Progenitor cell of endocrine pancreas (in vitro differentiated cells): ENCODE measurements around the gene WDFY3. TPM values are rescaled to one million over a fixed set of nuclear protein-coding genes. Genes with fewer than 3 reads are reported as not detected.
A peak's percentile ranks its signal among the peaks of the same experiment; 100 is the strongest.
"Not testable (repeated sequence)": the region's sequence is repeated elsewhere in the genome, so short reads cannot be mapped to it uniquely, and the experiment has no call there.

Experiments
- DNase-seq: peaks from one replicate; pipeline ENCODE4 v3.0.0; 2021; ENCODE audit warnings: low spot score; ENCODE audit not compliant: unreplicated experiment
- H3K27ac Mint-ChIP-seq: 2 replicates; pipeline ENCODE4 v1.8.0; 2021; ENCODE audit warnings: mild to moderate bottlenecking, moderate library complexity, mixed read lengths
- H3K27me3 Mint-ChIP-seq: 2 replicates; pipeline ENCODE4 v1.8.0; 2021; ENCODE audit warnings: mixed read lengths
- H3K36me3 Mint-ChIP-seq: 2 replicates; pipeline ENCODE4 v1.8.0; 2022; ENCODE audit warnings: mixed read lengths; ENCODE audit not compliant: insufficient read depth
- H3K4me1 Mint-ChIP-seq: 2 replicates; pipeline ENCODE4 v1.8.0; 2021; ENCODE audit warnings: low read depth, mixed read lengths
- H3K4me3 Mint-ChIP-seq: 2 replicates; pipeline ENCODE4 v1.8.0; 2021; ENCODE audit warnings: low read depth, mild to moderate bottlenecking, moderate library complexity, mixed read lengths
- H3K9me3 Mint-ChIP-seq: 2 replicates; pipeline ENCODE4 v1.8.0; 2021; ENCODE audit warnings: low read depth, mixed read lengths
- total RNA-seq: library from RNA; stranded (reverse); gene quantifications from 2 replicates; pipeline ENCODE4 v1.2.1, GENCODE V29; 2021
- TF ChIP-seq, protein P1 (sequence below): fragments of 200-600 bp; sonication (generic); IDR thresholded peaks from one replicate; pipeline ENCODE4 v1.5.0; 2021; ENCODE audit warnings: antibody characterized with exemption, mild to moderate bottlenecking; ENCODE audit not compliant: unreplicated experiment

WDFY3 gene
- total RNA-seq, 1 donor from 2014 or later, result 115 TPM

DNA sequence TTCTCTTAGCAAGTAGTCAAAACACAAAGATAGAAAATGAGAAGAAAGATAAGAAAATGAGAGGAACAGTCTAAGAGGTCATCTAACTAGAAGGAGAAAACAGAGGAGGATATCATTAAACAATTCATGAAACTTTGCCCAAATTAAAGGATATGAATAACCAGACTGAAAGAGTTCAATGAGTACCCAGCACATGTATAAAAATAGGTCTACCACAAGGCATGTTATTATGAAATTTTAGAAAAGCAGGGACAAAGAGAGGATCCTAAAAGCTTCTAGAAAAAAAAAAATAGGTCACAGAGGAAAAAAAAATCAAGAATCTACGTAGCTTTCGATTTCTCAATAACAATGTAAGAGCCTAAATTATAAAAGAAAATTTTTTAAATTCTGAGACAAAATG is 118.5 kb downstream of the WDFY3 start:
- peaks cover 5% of the 10 kb centered on the region for H3K4me1 Mint-ChIP-seq
- no peak overlapping the region for H3K4me3 Mint-ChIP-seq
- TF ChIP-seq, protein P1, sequence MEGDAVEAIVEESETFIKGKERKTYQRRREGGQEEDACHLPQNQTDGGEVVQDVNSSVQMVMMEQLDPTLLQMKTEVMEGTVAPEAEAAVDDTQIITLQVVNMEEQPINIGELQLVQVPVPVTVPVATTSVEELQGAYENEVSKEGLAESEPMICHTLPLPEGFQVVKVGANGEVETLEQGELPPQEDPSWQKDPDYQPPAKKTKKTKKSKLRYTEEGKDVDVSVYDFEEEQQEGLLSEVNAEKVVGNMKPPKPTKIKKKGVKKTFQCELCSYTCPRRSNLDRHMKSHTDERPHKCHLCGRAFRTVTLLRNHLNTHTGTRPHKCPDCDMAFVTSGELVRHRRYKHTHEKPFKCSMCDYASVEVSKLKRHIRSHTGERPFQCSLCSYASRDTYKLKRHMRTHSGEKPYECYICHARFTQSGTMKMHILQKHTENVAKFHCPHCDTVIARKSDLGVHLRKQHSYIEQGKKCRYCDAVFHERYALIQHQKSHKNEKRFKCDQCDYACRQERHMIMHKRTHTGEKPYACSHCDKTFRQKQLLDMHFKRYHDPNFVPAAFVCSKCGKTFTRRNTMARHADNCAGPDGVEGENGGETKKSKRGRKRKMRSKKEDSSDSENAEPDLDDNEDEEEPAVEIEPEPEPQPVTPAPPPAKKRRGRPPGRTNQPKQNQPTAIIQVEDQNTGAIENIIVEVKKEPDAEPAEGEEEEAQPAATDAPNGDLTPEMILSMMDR, result no peak
- H3K36me3 Mint-ChIP-seq, result peaks cover 36% of the 10 kb centered on the region
- no peak overlapping the region for H3K27ac Mint-ChIP-seq
- no peak for DNase-seq
- H3K27me3 Mint-ChIP-seq, result no peaks in the 10 kb centered on the region
- H3K9me3 Mint-ChIP-seq, result no peaks in the 10 kb centered on the region

DNA sequence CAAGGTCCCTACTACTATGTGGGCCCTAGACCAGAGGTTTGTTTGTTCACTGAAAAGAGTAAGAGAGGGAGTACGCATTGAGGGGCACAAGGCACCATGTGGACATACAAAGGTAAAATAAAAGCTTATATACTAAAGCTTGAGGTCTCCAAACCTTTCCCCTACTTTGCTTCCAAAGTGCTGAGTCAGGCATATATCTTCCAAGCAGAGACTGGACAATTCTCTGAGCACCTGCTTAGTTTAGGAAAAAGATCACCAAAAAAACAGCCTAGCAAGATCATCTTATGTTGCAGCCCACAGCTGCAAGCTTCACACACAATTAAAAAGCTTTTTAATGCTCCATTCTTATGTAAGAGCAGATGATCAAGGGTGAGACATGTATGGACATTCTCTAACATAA is 119.5 kb downstream of the WDFY3 start:
- H3K4me1 Mint-ChIP-seq, result peaks cover 3% of the 10 kb centered on the region
- no peak overlapping the region for H3K4me3 Mint-ChIP-seq
- no peak for DNase-seq
- H3K27me3 Mint-ChIP-seq, result no peaks in the 10 kb centered on the region
- no peaks in the 10 kb centered on the region for H3K9me3 Mint-ChIP-seq
- peak overlapping the region; percentile 57 for H3K27ac Mint-ChIP-seq
- TF ChIP-seq, protein P1, result no peak
- H3K36me3 Mint-ChIP-seq, result peaks cover 35% of the 10 kb centered on the region

DNA sequence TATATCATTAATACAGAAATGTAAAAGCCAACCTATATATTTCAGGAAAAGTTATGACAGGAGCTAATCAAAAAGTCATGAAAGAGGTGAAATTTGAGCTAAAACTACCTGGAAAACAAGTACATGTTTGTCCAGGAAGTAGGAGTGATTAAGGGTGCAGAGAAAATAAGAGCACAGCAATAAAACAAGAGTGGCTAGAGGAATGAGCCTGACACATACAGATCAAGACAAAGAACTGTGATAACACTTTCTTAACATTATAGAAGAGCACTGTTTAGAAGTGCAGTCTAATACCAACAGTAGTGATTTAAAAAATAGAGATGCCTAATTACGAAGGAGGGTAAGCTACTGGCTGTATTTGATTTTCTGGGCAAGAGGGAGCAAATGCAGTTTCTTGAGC is 125.1 kb downstream of the WDFY3 start:
- TF ChIP-seq, protein P1, result no peak
- Mint-ChIP-seq H3K27me3 (no peaks in the 10 kb centered on the region), H3K4me3 (no peak overlapping the region), H3K4me1 (peaks cover 3% of the 10 kb centered on the region), H3K9me3 (no peaks in the 10 kb centered on the region), H3K27ac (peak overlapping the region; percentile 18), H3K36me3 (peaks cover 12% of the 10 kb centered on the region)
- DNase-seq, result no peak

DNA sequence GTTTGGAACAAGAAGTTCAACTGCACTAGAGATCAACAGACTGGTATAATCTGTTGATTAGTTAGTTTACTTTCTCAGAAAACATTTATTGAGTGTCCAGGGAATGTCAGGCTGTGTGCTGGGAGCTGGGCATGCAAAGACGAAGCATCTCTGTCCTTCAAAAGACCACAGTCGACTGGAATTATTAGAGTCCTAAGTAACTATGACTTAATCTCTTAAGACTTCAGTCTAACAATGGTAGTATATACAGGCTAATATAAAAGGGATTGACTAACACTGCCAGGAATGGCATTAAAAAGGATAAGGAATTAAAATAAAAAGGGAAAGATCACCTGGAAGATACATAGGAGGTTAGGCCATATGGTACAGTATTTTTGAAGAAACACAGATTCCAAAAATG is 128.7 kb downstream of the WDFY3 start:
- no peak for DNase-seq
- Mint-ChIP-seq H3K36me3 (peaks cover 16% of the 10 kb centered on the region), H3K4me1 (peaks cover 3% of the 10 kb centered on the region), H3K27ac (no peak overlapping the region), H3K27me3 (no peaks in the 10 kb centered on the region), H3K9me3 (no peaks in the 10 kb centered on the region), H3K4me3 (no peak overlapping the region)
- TF ChIP-seq, protein P1, result no peak

DNA sequence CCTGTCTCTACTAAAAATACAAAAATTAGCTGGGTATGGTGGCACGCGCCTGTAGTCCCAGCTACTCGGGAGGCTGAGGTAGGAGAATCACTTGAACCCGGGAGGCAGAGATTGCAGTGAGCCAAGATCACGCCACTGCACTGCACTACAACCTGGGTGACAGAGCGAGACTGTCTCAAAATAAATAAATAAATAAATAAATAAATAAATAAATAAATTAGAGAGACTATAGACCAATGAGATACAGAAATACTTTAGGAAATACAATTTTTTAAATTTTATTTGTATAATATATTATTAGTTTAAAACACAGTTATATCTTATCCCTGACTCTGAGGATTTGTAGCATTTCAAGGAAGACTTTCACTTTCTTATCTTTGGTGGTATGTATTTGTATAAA is 136.9 kb downstream of the WDFY3 start:
- not testable (repeated sequence) for H3K4me3 Mint-ChIP-seq, DNase-seq, H3K27ac Mint-ChIP-seq, H3K9me3 Mint-ChIP-seq, H3K27me3 Mint-ChIP-seq, H3K4me1 Mint-ChIP-seq
- H3K36me3 Mint-ChIP-seq, result peaks cover 14% of the 10 kb centered on the region

DNA sequence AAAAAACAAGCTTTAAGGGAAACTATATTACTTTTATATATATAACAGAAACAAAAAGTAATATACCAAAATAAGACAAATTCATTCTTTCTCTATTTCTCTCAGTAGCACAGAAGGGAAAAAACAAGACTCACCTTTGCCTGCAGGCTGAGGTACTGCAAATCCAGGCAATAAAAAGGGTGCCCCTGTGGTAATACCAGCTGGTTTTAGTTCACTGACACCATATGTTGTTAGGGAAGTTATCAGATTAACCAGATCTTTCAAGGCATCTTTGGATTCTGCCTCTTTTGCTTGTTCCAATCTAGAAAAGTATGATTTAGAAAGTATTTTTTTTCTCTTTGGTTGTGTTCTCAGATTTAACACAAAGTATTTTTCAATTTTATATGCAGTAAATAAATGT is 139.8 kb downstream of the WDFY3 start:
- TF ChIP-seq, protein P1, result no peak
- Mint-ChIP-seq H3K27ac (no peak overlapping the region), H3K9me3 (no peaks in the 10 kb centered on the region), H3K4me3 (no peak overlapping the region), H3K27me3 (no peaks in the 10 kb centered on the region), H3K36me3 (peaks cover 7% of the 10 kb centered on the region), H3K4me1 (no peaks in the 10 kb centered on the region)
- no peak for DNase-seq
